Measurements from ENCODE around the gene BAG5.
"Not testable (repeated sequence)": the region's sequence is repeated elsewhere in the genome, so short reads cannot be mapped to it uniquely, and the experiment has no call there.

Gene BAG5

GRCh38 chr14:103562429-103563225 is at the start of gene BAG5, which contains the start of gene COA8:
Gene BAG5, minus strand, starts transcription at chr14:103562657. Its CDS starts 1,493 bp downstream, at chr14:103561164.
Gene COA8, plus strand, starts transcription at chr14:103562960. Its CDS starts 42 bp downstream, at chr14:103563002.
- DNase-seq: peak; percentile 83

GRCh38 chr14:103611215-103611614 is 48.8 kb upstream of the BAG5 start:
- no peak for DNase-seq

- DNase-seq: not testable (repeated sequence)
These were observed 46.6 kb upstream of the BAG5 start for GRCh38 chr14:103609081-103609480.

- DNase-seq: no peak
These were observed 45.4 kb upstream of the BAG5 start for GRCh38 chr14:103607822-103608221.

- DNase-seq: peak; percentile 85
These were observed 44.7 kb upstream of the BAG5 start for GRCh38 chr14:103606963-103607668.

GRCh38 chr14:103604620-103605019 is 42.2 kb upstream of the BAG5 start:
- DNase-seq: no peak

- no peak for DNase-seq
These were observed 38.0 kb upstream of the BAG5 start for GRCh38 chr14:103600503-103600902.

- DNase-seq: no peak
These were observed 35.3 kb upstream of the BAG5 start for GRCh38 chr14:103597623-103598377.

GRCh38 chr14:103594265-103594664 is 31.8 kb upstream of the BAG5 start:
- DNase-seq: peak; percentile 59

GRCh38 chr14:103593577-103593976 is 31.1 kb upstream of the BAG5 start:
- DNase-seq: no peak

GRCh38 chr14:103584326-103584915 is 22.0 kb upstream of the BAG5 start:
- DNase-seq: no peak

- DNase-seq: no peak
These were observed 19.7 kb upstream of the BAG5 start for GRCh38 chr14:103581954-103582703.

- no peak for DNase-seq
These were observed 18.7 kb upstream of the BAG5 start for GRCh38 chr14:103581206-103581605.

- no peak for DNase-seq
These were observed 16.1 kb upstream of the BAG5 start for GRCh38 chr14:103578401-103579075.

GRCh38 chr14:103576371-103577024 is 14.0 kb upstream of the BAG5 start:
- no peak for DNase-seq

GRCh38 chr14:103574707-103575285 is 12.3 kb upstream of the BAG5 start:
- no peak for DNase-seq

- no peak for DNase-seq
These were observed 11.6 kb upstream of the BAG5 start for GRCh38 chr14:103574104-103574503.

GRCh38 chr14:103569408-103569807 is 7.0 kb upstream of the BAG5 start:
- DNase-seq: no peak

GRCh38 chr14:103568952-103569351 is 6.5 kb upstream of the BAG5 start:
- no peak for DNase-seq

- DNase-seq: no peak
These were observed 1.5 kb upstream of the BAG5 start for GRCh38 chr14:103563844-103564505.
